Osteoblast (primary cell): ENCODE data around the gene ABO. TPM values are rescaled to one million over a fixed set of nuclear protein-coding genes. Genes with fewer than 3 reads are reported as not detected.
"Not testable (repeated sequence)": the region's sequence is repeated elsewhere in the genome, so short reads cannot be mapped to it uniquely, and the experiment has no call there.

ENCODE experiments used
- DNase-seq: peaks from one replicate; pipeline ENCODE4 v3.0.0; 2011; ENCODE audit warnings: low spot score, mixed read lengths; ENCODE audit not compliant: insufficient read length; ENCODE audit errors: missing footprints
- H2AFZ ChIP-seq: 2 replicates; pipeline ENCODE4 v1.6.0; 2011; ENCODE audit warnings: mild to moderate bottlenecking, low read length
- H3K27ac ChIP-seq: 2 replicates; pipeline ENCODE4 v1.5.1; 2011; ENCODE audit warnings: mild to moderate bottlenecking, low read depth, low read length, moderate library complexity
- H3K27me3 ChIP-seq: 2 replicates; pipeline ENCODE4 v1.6.0; 2012; ENCODE audit warnings: mild to moderate bottlenecking, control low read depth, inconsistent platforms, low read length, moderate library complexity; ENCODE audit not compliant: insufficient read depth
- H3K36me3 ChIP-seq: 2 replicates; pipeline ENCODE4 v1.5.1; 2011; ENCODE audit warnings: mild to moderate bottlenecking, low read length, control low read depth, moderate library complexity; ENCODE audit not compliant: insufficient read depth
- H3K4me1 ChIP-seq: 2 replicates; pipeline ENCODE4 v1.5.1; 2011; ENCODE audit warnings: mild to moderate bottlenecking, low read length, control low read depth, moderate library complexity; ENCODE audit not compliant: insufficient read depth
- H3K4me2 ChIP-seq: 2 replicates; pipeline ENCODE4 v1.6.0; 2011; ENCODE audit warnings: mild to moderate bottlenecking, low read length; ENCODE audit not compliant: insufficient read depth
- H3K4me3 ChIP-seq: fragments of 200-600 bp; sonication (generic); 3 replicates; pipeline ENCODE4 v1.5.1; 2012; ENCODE audit warnings: mild to moderate bottlenecking, low read length, inconsistent platforms; ENCODE audit not compliant: insufficient read depth
- H3K79me2 ChIP-seq: 2 replicates; pipeline ENCODE4 v1.6.0; 2012; ENCODE audit warnings: mild to moderate bottlenecking, low read length, control low read depth, inconsistent platforms; ENCODE audit not compliant: insufficient read depth
- H3K9me3 ChIP-seq: 2 replicates; pipeline ENCODE4 v1.5.1; 2011; ENCODE audit warnings: low read depth, low read length, control low read depth
- H4K20me1 ChIP-seq: 2 replicates; pipeline ENCODE4 v1.6.0; 2012; ENCODE audit warnings: mild to moderate bottlenecking, low read length, control low read depth; ENCODE audit not compliant: insufficient read depth
- total RNA-seq: library from RNA; depleted of rRNA; stranded (reverse); fragments of >200 nt; gene quantifications from 2 replicates; pipeline ENCODE4 v1.2.3, GENCODE V29; 2012
- TF ChIP-seq, protein P1 (sequence below): IDR thresholded peaks from 2 replicates; pipeline ENCODE4 v1.5.1; 2011; ENCODE audit warnings: mild to moderate bottlenecking, low read depth, low read length, moderate library complexity; ENCODE audit errors: extremely low read depth

ABO gene
- total RNA-seq, 1 donor = not detected

DNA sequence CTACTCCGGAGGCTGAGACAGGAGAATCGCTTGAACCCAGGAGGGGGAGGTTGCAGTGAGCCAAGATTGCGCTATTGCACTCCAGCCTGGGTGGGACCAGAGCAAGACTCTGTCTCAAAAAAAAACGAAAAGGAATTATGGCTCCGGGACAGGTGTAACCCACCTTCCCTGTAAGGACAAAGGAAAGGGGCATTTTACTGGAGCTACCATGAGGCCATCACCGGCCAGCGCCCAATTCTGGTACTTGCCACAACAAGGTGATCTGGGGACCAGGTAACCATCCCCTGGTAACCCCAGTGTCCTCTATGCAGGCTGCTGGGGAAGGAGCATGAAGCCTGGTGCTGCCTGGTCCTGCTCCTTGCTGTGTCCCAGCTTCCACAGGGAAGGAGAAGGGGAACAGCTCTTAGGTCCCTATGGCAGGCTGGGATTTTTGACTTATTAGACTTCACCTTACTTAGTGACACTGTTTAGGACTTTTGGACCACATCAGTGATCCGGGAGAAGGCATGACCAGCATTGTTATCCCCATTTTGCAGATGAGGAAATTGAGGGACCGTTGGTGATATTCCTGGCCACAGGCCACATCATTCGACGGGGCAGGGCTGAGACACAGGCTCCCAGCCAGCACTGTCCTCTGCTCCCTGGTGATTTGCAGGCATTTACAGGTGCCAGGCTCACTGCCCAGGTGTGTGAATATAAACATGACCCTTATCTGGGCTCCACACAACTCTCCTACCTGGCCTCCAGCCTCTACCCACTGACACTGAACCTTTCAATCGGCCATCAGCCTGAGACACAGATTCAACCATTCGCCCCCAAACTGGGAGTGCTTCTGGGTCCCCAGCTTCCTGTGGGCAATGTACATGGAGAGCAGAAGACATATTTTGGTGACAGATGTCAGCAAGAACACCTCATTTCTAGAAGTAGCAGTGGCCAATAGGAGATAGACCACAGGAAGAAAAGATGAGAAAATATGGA, 26.5 kb upstream of the ABO start:
- Histone ChIP-seq H3K27me3 (peaks cover 6% of the 10 kb centered on the region), H3K4me2 (no peak overlapping the region), H4K20me1 (no peaks in the 10 kb centered on the region), H3K4me3 (no peak overlapping the region), H3K36me3 (no peaks in the 10 kb centered on the region), H3K9me3 (no peaks in the 10 kb centered on the region), H3K79me2 (no peaks in the 10 kb centered on the region), H3K4me1 (no peaks in the 10 kb centered on the region), H3K27ac (no peak overlapping the region), H2AFZ (no peak overlapping the region)
- TF ChIP-seq, protein P1, sequence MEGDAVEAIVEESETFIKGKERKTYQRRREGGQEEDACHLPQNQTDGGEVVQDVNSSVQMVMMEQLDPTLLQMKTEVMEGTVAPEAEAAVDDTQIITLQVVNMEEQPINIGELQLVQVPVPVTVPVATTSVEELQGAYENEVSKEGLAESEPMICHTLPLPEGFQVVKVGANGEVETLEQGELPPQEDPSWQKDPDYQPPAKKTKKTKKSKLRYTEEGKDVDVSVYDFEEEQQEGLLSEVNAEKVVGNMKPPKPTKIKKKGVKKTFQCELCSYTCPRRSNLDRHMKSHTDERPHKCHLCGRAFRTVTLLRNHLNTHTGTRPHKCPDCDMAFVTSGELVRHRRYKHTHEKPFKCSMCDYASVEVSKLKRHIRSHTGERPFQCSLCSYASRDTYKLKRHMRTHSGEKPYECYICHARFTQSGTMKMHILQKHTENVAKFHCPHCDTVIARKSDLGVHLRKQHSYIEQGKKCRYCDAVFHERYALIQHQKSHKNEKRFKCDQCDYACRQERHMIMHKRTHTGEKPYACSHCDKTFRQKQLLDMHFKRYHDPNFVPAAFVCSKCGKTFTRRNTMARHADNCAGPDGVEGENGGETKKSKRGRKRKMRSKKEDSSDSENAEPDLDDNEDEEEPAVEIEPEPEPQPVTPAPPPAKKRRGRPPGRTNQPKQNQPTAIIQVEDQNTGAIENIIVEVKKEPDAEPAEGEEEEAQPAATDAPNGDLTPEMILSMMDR = no peak
- no peak for DNase-seq

DNA sequence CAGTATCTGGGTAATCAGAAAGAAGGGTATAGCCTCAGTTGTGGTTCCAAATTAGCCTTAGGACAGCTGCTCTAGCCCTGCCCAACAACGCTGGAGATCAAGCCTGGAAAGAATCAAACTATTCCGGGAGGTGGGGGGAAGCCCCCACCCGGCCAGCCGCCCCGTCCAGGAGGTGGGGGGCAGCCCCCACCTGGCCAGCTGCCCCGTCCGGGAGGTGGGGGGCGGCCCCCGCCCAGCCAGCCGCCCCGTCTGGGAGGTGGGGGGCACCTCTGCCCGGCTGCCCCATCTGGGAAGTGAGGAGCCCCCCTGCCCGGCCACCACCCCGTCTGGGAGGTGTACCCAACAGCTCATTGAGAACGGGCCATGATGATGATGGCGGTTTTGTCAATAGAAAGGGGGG, 25.0 kb upstream of the ABO start:
- H3K9me3 ChIP-seq, H3K36me3 ChIP-seq, H3K27me3 ChIP-seq, DNase-seq, H3K27ac ChIP-seq, H3K4me2 ChIP-seq, H4K20me1 ChIP-seq, H3K4me1 ChIP-seq, H3K4me3 ChIP-seq, H2AFZ ChIP-seq, H3K79me2 ChIP-seq: not testable (repeated sequence)

DNA sequence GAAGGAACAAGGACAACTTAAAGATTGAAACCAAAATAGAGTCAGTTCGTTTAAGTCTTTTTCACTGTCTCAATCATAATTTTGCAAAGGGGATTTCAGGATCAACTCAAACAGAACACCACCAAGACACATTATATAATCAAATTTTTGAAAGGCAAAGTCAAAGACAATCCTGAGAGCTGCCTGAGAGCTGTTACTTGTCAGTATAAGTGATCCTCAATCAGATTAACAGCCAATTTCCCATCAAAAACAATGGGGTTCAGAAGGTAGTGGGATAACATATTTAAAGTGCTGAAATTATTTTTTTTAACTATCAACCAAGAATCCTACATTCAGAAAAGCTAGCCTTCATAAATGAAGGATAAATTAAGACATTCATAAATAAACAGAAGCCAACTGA, 19.3 kb upstream of the ABO start:
- Histone ChIP-seq H3K27me3 (no peaks in the 10 kb centered on the region), H3K27ac (no peak overlapping the region), H3K4me1 (no peaks in the 10 kb centered on the region), H4K20me1 (no peaks in the 10 kb centered on the region), H3K9me3 (peaks cover 3% of the 10 kb centered on the region), H3K79me2 (no peaks in the 10 kb centered on the region), H3K36me3 (no peaks in the 10 kb centered on the region), H3K4me2 (no peak overlapping the region), H3K4me3 (no peak overlapping the region), H2AFZ (no peak overlapping the region)
- no peak for DNase-seq
- TF ChIP-seq, protein P1 = no peak

DNA sequence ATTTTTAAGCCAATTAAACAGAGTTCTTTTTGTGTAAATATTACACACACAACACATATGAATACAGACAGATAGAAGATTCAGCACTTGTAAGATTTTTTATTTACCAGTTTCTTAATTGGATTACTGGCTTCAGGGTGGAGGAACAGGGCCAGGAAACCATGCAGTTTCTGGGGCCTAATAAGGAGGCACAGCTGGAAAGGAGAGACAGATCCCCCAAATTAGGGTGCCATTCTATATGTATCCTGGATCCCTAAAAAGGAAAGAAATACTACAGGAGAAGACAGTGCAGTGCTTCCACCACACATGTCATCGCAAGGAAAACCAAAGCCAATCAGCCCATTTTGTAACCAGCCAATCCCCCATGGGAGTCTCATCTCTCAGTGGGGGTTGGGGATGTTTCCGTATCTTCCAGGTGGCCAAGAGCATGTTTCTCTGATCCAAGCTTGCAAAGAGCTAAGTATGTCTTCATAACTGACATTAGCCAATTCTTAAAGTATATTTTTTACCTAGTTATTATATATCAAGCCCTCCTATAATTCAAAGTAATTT, 15.8 kb upstream of the ABO start:
- Histone ChIP-seq H3K4me2 (no peak overlapping the region), H3K79me2 (no peaks in the 10 kb centered on the region)

More for the DNA sequence above, 15.8 kb upstream of the ABO start:
- no peak overlapping the region for H3K4me3 ChIP-seq
- H3K36me3 ChIP-seq = no peaks in the 10 kb centered on the region
- H3K4me1 ChIP-seq = no peaks in the 10 kb centered on the region
- no peak overlapping the region for H3K27ac ChIP-seq
- H3K9me3 ChIP-seq = peaks cover 3% of the 10 kb centered on the region
- TF ChIP-seq, protein P1 = no peak
- H4K20me1 ChIP-seq = no peaks in the 10 kb centered on the region
- no peak for DNase-seq
- H3K27me3 ChIP-seq = no peaks in the 10 kb centered on the region
- H2AFZ ChIP-seq = no peak overlapping the region
